ENCODE measurements around the gene GTF2H1.
A peak's percentile ranks its signal among the peaks of the same experiment; 100 is the strongest.
"Not testable (repeated sequence)": the region's sequence is repeated elsewhere in the genome, so short reads cannot be mapped to it uniquely, and the experiment has no call there.

The GTF2H1 gene

DNA sequence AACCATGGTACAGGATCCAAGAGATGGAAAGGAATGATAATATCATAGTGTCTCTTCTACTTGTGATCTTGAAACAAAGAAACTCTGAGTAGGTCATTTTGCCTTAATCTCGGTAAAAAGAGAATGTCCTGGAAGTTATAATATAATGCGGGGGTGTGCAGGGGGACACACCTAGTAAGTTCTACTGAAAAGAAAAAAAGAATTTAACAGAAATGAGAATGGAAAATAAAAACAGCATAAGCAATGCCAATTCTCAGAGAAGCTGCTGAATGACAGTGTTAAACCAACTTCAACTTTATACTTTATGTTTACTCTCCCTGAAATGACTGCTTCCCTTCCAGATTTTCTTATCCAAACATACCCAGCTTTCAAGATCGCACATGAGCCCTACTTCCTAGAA, 2.5 kb upstream of the GTF2H1 start:
- DNase-seq = no peak

GRCh38 chr11:18320617-18321016, 1.8 kb upstream of the GTF2H1 start:
- peak in 2 of 4 experiments; percentile 19 to 25 for DNase-seq

DNA sequence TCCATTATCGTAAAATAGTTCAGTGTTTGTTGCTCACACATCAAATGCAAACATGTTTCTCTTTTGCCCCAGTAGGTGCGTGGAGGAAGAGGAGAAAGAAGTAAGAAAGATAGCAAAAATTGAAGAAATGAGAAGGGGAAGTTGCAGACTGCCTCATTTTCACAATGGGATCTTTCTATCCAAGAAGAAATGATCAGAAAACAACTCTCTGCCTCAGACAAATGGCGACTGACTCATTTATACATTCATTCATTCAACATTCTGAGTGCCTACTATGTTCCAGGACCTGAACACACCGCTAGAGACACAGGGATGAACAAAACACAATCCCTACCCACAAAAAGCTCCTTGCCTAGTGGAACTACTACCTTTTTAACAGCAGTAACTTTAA, 794 bp upstream of the GTF2H1 start:
- peak; percentile 21 to 64 (median 54) for DNase-seq

- no peak for DNase-seq
These were observed 627 bp downstream of the GTF2H1 start for GRCh38 chr11:18322818-18323570.

GRCh38 chr11:18323881-18324280, 1.5 kb downstream of the GTF2H1 start:
- DNase-seq = not testable (repeated sequence)

- peak in 2 of 4 experiments; percentile 14 to 26 for DNase-seq
These were observed 2.0 kb downstream of the GTF2H1 start for GRCh38 chr11:18324381-18324780.

GRCh38 chr11:18329196-18329870, 7.0 kb downstream of the GTF2H1 start:
- DNase-seq = no peak

DNA sequence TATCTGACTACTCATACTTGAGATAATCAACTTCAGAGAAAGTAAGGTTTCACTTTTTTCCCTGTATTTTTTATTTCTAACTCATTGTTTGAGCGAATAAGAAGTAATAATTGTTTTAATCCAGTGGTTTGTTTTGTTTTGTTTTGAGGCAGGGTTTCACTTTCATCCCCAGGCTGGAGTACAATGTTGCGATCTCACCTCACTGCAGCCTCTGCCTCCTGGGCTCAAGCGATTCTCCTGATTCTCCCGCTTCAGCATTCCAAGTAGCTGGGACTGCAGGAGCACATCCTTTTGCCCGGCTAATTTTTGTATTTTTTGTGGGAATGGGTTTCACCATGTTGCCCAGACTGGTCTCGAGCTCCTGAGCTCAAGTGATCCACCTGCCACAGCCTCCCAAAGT, 8.6 kb downstream of the GTF2H1 start:
- no peak for DNase-seq

DNA sequence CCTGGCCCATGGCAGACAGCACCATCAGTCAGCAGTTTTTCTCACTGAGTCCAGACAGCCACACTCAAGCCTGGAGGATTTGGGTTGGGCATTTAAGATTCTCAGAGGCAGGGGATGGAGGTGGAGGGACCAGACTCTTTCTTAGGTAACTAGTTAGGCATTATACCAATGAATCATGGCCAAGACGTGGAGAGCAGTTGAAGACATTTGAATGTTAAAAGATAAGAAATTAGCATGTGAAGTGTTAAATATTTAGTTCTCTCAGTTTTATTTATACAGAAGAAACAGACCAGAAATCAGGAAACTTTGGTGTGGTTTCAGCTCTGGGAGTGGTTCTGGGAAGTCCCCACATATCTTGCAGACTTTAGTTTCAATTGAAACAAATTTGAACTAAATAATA, 9.9 kb downstream of the GTF2H1 start:
- DNase-seq = no peak

- DNase-seq = no peak
These were observed 10.5 kb downstream of the GTF2H1 start for GRCh38 chr11:18332891-18333290.

DNA sequence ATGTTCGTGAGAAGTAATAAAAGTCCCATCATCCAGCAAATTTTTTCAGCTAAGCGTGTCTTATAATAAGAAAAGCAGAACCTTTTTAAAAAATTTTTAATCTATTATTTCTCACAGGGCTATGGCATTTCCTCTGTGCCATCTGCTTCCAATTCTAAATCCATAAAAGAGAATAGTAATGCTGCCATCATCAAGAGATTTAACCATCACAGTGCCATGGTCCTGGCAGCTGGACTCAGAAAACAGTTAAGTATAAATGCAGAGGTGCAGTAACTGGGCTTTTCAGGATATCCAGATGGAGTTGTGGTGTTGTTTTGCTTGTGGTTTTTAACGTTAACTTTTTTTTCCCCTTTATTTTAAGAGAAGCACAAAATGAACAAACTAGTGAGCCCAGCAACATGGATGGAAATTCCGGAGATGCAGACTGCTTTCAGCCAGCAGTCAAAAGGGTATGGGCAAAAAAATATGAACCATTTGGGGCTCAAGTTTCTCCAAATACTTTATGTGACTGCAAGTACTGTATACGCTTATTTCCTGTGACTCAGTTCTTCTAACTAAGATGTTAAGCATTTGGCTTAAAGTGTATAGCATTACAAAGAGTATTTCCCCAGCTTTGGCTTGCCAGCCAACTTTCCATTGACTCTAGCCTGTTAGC, 25.2 kb downstream of the GTF2H1 start:
- no peak for DNase-seq

- DNase-seq = no peak
These were observed 30.2 kb downstream of the GTF2H1 start for GRCh38 chr11:18352581-18352980.

DNA sequence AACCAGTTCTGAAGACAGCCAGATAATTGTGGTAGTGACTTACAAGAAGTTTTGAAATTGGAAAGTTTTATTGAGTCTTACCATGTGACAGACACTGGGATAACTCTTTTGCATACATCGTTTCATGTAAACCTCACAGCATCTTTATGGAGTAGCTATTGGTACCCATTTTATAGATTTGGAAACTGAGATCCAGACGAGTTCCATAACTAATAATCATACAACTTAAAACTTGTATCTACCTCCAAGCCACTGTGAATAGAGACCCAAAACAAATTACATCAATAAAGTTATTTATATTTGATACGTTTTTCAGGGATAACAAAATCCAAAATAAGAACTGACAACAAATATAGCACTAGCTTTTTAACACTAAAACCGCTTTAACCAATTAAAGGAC, 36.3 kb downstream of the GTF2H1 start:
- DNase-seq = no peak

DNA sequence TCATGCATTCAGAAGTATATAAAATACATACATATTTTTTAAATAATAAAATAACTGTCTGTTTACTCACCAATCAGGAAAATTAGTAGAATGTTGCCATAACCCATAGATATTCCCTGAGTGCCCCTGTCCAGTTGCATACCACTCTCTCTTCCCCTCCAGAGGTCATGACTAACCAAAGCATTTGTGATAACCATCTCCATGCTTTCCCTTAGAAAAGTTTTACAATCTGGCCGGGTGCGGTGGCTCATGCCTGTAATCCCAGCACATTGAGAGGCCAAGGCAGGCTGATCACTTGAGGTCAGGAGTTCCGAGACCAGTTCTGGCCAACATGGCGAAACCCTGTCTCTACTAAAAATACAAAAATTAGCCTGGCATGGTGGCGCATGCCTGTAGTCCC, 38.8 kb downstream of the GTF2H1 start:
- DNase-seq = no peak

GRCh38 chr11:18364495-18365073, 42.2 kb downstream of the GTF2H1 start:
- DNase-seq = no peak

DNA sequence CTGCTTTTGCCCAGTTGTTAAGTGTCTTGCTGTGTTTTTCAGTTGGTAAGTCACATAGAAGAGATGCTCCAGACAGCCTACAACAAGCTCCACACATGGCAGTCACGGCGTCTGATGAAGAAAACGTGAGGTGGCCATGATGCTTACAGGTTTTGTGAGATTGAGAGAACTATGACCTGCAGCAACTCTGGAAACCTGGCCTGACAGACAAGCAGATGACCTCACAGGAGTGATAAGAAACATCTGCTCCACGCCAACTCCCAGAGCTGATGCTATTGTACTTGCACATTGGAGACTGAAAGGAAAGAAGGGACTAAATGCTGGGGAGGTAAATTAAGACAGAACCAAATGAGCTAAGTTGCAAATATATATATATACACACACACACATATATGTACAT, 43.4 kb downstream of the GTF2H1 start:
- no peak for DNase-seq

DNA sequence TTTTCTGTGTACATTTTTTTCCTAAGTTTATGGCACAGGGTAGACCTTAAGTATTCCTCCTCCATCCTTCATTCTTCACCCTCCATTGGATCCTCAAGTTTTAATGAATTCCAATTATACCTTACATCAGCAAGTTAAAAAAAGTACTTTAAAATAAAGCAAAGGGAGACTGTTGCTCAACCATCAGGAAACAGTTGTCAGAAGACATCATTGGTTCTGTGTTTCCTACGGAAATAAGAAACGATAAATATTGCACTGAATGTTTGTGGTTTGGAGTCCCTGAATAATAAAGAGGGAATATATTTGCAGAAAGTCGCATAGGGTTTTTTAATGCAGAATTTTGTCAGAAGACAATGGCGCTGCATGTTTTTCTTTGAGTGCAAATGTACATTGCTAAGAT, 43.9 kb downstream of the GTF2H1 start:
- DNase-seq = peak in 1 of 4 experiments; percentile 20

GRCh38 chr11:18367431-18367830, 45.1 kb downstream of the GTF2H1 start:
- no peak for DNase-seq

DNA sequence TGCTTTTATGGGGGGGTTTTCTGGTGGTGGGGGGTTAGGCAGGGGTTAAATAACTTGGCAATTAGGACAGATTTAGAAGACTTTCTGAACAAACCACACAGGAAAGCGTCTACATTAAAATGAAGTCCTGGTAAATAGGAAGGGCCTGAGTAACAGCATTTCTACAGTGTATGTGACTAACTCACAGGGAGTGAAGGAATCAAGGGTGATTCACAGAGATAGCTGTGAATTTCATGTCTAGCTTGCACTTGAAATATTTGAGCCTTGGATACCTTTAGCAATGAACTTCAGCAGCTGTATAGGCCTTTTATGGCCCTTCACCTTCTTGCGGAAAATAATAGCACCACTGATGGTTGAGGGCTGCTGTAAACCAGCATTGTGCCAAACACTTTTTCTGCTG, 45.9 kb downstream of the GTF2H1 start:
- no peak for DNase-seq

DNA sequence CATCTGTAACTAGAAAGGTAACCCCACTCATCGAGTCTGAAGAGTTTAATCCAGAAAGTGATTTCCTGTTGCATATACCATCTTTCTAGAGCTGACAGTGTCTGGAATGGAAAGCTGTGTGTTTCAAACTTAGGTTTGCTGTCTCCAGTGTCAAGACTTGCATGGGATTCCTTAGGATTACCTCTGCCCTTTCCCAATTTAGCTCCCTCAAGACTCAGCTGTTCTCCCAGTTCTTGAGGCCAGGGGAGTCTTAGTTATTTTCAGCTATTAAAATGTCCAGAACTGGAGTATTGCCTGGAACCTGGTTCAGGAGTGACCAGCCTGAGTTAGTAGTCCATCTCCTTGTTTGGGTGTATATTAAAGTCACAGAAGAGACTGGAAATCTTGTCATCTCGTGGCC, 47.0 kb downstream of the GTF2H1 start:
- DNase-seq = no peak

DNA sequence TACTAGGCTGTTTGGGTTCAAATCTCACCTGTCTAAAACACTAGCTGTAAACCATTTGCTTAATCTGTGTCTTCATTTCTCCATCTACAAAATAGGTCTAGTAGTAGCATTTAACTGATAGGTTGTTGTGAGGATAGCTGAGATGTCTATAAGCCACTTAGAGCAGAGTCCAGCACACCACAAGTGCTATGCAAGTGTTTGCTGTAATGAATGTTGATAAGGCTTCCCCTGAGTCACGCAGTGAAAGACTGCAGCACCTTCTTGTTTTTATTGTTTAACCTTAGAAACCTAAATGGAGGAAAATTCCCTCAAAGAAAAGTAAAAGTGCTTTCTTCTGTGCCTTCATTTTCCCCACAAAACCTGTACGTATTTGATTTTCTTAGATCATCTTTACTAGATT, 48.9 kb downstream of the GTF2H1 start:
- no peak for DNase-seq

- no peak for DNase-seq
These were observed 49.8 kb downstream of the GTF2H1 start for GRCh38 chr11:18372201-18372600.

GRCh38 chr11:18374956-18375355, 52.6 kb downstream of the GTF2H1 start:
- no peak for DNase-seq

GRCh38 chr11:18375941-18376340, 53.6 kb downstream of the GTF2H1 start:
- DNase-seq = no peak
